ENCODE results near the gene ABCA8. TPM values are rescaled to one million over a fixed set of nuclear protein-coding genes. Genes with fewer than 3 reads are reported as not detected.

The ABCA8 gene
- total RNA-seq, 1 donor: 36.2 TPM

DNA sequence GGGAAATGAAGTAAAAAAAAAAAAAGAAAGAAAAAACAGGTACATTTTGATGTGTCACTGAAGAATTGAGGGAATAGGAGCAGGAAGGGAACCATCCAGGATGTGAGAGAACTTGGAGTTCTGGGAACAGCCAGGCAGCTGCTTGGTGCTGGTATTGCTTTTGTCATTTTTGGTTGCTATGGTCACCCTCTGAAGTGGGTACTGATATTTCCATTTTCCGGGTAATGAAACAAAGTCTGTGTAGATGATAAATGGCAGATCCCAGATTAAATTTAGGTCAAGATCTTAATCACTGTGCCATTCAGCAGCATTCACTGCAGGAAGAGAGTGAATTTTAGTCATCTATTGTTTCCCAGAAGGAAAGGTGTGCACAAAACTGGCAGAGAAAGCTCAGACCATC is 93.6 kb downstream of the ABCA8 start:
- Histone ChIP-seq H2AFZ (ENCODE audit: low read length) (no peak overlapping the region), H3K4me1 (ENCODE audit: insufficient read depth, low read length) (no peaks in the 10 kb centered on the region), H3K4me3 (ENCODE audit: insufficient read depth, low read length) (no peak overlapping the region), H4K20me1 (ENCODE audit: insufficient read depth, low read length) (no peaks in the 10 kb centered on the region), H3K79me2 (ENCODE audit: insufficient read depth, low read length) (no peaks in the 10 kb centered on the region), H3K4me2 (ENCODE audit: insufficient read depth, low read length) (no peak overlapping the region), H3K27me3 (ENCODE audit: insufficient read depth, low read length) (no peaks in the 10 kb centered on the region), H3K9me3 (ENCODE audit: low read depth, low read length) (no peaks in the 10 kb centered on the region), H3K36me3 (ENCODE audit: insufficient read depth, low read length) (no peaks in the 10 kb centered on the region), H3K27ac (ENCODE audit: low read depth, low read length) (no peak overlapping the region)
- TF ChIP-seq, protein P1, sequence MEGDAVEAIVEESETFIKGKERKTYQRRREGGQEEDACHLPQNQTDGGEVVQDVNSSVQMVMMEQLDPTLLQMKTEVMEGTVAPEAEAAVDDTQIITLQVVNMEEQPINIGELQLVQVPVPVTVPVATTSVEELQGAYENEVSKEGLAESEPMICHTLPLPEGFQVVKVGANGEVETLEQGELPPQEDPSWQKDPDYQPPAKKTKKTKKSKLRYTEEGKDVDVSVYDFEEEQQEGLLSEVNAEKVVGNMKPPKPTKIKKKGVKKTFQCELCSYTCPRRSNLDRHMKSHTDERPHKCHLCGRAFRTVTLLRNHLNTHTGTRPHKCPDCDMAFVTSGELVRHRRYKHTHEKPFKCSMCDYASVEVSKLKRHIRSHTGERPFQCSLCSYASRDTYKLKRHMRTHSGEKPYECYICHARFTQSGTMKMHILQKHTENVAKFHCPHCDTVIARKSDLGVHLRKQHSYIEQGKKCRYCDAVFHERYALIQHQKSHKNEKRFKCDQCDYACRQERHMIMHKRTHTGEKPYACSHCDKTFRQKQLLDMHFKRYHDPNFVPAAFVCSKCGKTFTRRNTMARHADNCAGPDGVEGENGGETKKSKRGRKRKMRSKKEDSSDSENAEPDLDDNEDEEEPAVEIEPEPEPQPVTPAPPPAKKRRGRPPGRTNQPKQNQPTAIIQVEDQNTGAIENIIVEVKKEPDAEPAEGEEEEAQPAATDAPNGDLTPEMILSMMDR (IDR thresholded peaks at IDR 0.05; ENCODE audit: extremely low read depth, low read depth, low read length): no peak
- no peak for DNase-seq (ENCODE audit: insufficient read length, low spot score, missing footprints)

GRCh38 chr17:68860941-68861340 is 94.3 kb downstream of the ABCA8 start:
- H2AFZ ChIP-seq (ENCODE audit: low read length): no peak overlapping the region
- no peak overlapping the region for H3K27ac ChIP-seq (ENCODE audit: low read depth, low read length)
- H3K9me3 ChIP-seq (ENCODE audit: low read depth, low read length): no peaks in the 10 kb centered on the region
- H3K36me3 ChIP-seq (ENCODE audit: insufficient read depth, low read length): no peaks in the 10 kb centered on the region
- H3K4me1 ChIP-seq (ENCODE audit: insufficient read depth, low read length): no peaks in the 10 kb centered on the region
- no peaks in the 10 kb centered on the region for H3K79me2 ChIP-seq (ENCODE audit: insufficient read depth, low read length)
- TF ChIP-seq, protein P1 (IDR thresholded peaks at IDR 0.05; ENCODE audit: extremely low read depth, low read depth, low read length): no peak
- no peak for DNase-seq (ENCODE audit: insufficient read length, low spot score, missing footprints)
- H3K4me2 ChIP-seq (ENCODE audit: insufficient read depth, low read length): no peak overlapping the region
- no peaks in the 10 kb centered on the region for H4K20me1 ChIP-seq (ENCODE audit: insufficient read depth, low read length)
- no peaks in the 10 kb centered on the region for H3K27me3 ChIP-seq (ENCODE audit: insufficient read depth, low read length)
- no peak overlapping the region for H3K4me3 ChIP-seq (ENCODE audit: insufficient read depth, low read length)

DNA sequence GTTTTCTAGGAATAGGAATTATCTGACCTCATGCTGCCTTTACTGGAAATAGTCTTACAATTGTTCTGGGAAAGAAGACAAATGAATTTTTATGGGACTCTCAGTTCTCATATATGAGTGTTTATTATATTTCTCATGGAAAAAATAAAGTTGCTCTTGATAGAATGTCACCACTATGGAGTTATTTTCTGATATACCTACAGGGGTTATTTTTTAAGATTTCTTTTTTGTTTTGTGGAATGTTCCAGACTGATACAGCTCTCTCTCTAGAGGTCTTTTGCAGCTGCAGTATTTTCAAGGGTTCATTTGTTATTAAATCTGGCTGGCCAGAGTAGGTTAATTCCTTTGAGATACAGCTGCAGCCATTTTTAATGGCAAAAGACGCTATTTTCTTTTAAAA is 100.7 kb downstream of the ABCA8 start:
- TF ChIP-seq, protein P1 (IDR thresholded peaks at IDR 0.05; ENCODE audit: extremely low read depth, low read depth, low read length): no peak
- Histone ChIP-seq H3K27ac (ENCODE audit: low read depth, low read length) (no peak overlapping the region), H3K79me2 (ENCODE audit: insufficient read depth, low read length) (no peaks in the 10 kb centered on the region), H4K20me1 (ENCODE audit: insufficient read depth, low read length) (no peaks in the 10 kb centered on the region), H3K27me3 (ENCODE audit: insufficient read depth, low read length) (no peaks in the 10 kb centered on the region), H3K4me3 (ENCODE audit: insufficient read depth, low read length) (no peak overlapping the region), H3K36me3 (ENCODE audit: insufficient read depth, low read length) (no peaks in the 10 kb centered on the region), H3K4me2 (ENCODE audit: insufficient read depth, low read length) (no peak overlapping the region), H3K9me3 (ENCODE audit: low read depth, low read length) (no peaks in the 10 kb centered on the region), H3K4me1 (ENCODE audit: insufficient read depth, low read length) (no peaks in the 10 kb centered on the region), H2AFZ (ENCODE audit: low read length) (no peak overlapping the region)
- no peak for DNase-seq (ENCODE audit: insufficient read length, low spot score, missing footprints)

DNA sequence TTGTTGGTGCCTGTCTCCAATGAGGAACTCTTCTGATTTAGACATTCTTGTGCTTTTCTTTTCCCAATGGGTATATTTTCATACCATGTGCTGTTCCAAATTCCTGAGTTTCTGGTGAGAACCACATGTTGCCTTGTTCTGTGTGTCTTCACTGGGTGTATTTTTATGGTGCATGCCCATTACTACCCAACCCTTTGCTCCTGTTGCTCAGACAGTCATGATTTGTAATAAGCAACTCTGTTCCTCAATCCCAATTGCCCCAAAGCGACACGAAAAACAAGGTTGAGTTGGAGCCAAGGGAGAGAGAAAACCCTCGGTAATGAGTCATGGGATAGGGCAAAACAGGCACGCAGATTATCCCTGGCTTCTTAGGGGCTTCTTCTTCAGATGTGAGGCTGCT is 101.8 kb downstream of the ABCA8 start:
- no peaks in the 10 kb centered on the region for H3K4me1 ChIP-seq (ENCODE audit: insufficient read depth, low read length)
- no peaks in the 10 kb centered on the region for H3K9me3 ChIP-seq (ENCODE audit: low read depth, low read length)
- no peak overlapping the region for H3K27ac ChIP-seq (ENCODE audit: low read depth, low read length)
- TF ChIP-seq, protein P1 (IDR thresholded peaks at IDR 0.05; ENCODE audit: extremely low read depth, low read depth, low read length): no peak
- H3K79me2 ChIP-seq (ENCODE audit: insufficient read depth, low read length): no peaks in the 10 kb centered on the region
- no peaks in the 10 kb centered on the region for H4K20me1 ChIP-seq (ENCODE audit: insufficient read depth, low read length)
- no peak overlapping the region for H3K4me3 ChIP-seq (ENCODE audit: insufficient read depth, low read length)
- no peaks in the 10 kb centered on the region for H3K27me3 ChIP-seq (ENCODE audit: insufficient read depth, low read length)
- H3K36me3 ChIP-seq (ENCODE audit: insufficient read depth, low read length): no peaks in the 10 kb centered on the region
- no peak overlapping the region for H2AFZ ChIP-seq (ENCODE audit: low read length)
- no peak for DNase-seq (ENCODE audit: insufficient read length, low spot score, missing footprints)
- no peak overlapping the region for H3K4me2 ChIP-seq (ENCODE audit: insufficient read depth, low read length)
